ENCODE results near the gene FOXN3.

DNA sequence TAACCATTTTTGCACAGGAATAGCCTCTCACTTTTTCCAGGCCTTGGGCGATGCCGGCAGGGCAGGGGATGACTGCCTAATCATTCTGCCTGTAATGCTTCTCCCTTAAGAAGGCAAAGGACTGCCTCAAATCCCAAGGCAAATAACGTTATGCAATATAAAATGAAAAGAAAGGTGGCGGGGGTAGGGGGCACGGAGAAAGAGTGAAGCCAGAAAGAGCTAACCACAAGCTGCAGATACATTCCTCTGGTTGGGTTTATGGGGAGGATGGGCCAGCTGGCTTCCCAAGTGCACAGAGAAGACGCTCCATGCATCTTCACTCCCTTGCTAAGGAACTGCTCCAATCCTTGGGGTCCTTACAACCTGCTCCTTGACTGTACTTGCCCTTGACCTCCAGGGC, 229.5 kb downstream of the FOXN3 start:
- TF ChIP-seq CTCF (optimal IDR thresholded peaks at IDR 0.05 in 1 of 3, IDR thresholded peaks at IDR 0.05 in 1 of 3, conservative IDR thresholded peaks at IDR 0.05 in 1 of 3; ENCODE audit: extremely low read depth in 1 of 3, insufficient read depth in 2 of 3, low read length in 3 of 3), result no peak
- TF ChIP-seq EZH2 (IDR thresholded peaks at IDR 0.05; ENCODE audit: low read length), result no peak
